HG02970 (cell line): ENCODE results near the gene CACNA1C.

Source experiments
- ATAC-seq: cut with Tn5 transposase; IDR thresholded peaks from one replicate; pipeline ENCODE4 v1.9.1; 2021; ENCODE audit warnings: mild to moderate bottlenecking, moderate library complexity, moderate number of reproducible peaks; ENCODE audit not compliant: unreplicated experiment, low FRiP score

CACNA1C gene

DNA sequence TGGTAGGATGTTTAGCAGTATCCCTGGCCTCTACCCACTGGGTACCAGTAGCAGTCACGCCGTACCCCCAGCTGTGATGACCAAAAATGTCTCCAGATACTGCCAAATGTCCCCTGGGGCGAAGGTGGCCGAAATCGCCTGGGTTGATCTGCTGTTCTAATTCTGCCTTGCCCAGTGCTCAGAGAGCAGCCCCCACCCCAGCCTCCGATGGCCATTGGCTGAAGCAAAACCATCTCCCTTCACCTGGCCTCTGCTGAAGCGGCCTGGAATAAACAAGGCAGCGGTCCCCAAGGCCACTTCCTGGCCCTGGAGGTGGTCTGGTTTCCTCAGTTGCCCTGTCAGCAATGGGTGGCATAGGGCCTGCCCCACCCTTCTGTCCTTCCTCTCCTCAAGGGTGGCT, 298.4 kb downstream of the CACNA1C start:
- no peak for ATAC-seq

DNA sequence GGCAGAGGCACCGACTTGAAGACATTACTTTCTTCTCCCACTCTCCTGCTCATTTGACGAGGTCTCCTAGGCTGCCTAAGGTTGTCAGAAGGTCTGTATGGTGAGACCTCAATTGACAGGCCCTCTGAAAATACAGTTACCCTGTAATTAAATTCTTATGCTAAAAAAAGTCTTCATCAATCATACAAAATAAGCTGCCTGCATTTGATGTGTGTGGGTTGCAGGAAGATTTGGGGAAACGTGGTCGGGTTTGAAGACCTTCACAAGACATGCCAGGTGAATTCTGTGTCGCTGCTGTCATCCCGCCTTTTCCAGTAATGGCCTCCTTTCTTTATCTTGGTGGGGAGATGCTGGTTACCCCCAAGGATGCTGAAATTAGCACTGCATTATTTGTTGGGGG, 299.4 kb downstream of the CACNA1C start:
- ATAC-seq, result no peak

DNA sequence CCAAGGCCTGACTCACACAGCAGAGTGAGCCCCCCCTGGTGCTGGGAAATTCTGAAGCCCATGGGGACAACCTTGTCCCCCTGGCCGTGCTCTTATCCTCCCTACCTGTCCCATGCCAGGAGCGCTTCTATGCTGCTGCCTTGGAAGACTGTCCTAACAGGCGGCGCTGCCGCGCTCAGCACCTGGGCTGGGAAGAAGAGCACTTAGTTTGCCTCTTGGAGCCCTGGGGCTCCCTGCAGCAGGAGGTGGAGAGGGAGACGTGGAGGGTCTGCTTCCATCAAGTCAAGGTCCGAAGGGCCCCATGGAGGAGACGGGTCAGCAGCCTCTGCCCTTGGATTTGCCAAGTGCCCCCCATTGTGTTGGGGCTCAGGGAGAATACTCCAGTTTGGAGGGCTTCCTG, 300.5 kb downstream of the CACNA1C start:
- no peak for ATAC-seq

DNA sequence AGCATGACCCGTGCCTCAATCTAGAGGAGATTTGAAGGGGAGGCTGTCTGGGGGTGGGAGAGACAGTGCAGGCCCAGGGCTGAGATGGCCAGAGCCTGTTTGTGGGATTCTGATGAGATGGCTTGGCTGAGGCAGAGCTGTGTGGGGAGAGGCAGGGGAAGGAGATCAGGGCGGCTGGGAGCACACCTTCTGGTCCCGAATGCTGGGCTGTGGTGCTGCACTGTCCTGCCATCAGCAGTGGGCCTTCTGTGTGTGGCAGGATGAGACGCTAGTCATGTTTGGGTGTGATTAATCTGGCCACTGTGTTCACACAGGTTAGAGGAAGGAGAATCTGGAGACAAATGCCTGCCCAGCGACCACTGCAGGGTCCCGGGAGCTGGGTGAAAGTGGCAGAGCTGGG, 300.9 kb downstream of the CACNA1C start:
- no peak for ATAC-seq

DNA sequence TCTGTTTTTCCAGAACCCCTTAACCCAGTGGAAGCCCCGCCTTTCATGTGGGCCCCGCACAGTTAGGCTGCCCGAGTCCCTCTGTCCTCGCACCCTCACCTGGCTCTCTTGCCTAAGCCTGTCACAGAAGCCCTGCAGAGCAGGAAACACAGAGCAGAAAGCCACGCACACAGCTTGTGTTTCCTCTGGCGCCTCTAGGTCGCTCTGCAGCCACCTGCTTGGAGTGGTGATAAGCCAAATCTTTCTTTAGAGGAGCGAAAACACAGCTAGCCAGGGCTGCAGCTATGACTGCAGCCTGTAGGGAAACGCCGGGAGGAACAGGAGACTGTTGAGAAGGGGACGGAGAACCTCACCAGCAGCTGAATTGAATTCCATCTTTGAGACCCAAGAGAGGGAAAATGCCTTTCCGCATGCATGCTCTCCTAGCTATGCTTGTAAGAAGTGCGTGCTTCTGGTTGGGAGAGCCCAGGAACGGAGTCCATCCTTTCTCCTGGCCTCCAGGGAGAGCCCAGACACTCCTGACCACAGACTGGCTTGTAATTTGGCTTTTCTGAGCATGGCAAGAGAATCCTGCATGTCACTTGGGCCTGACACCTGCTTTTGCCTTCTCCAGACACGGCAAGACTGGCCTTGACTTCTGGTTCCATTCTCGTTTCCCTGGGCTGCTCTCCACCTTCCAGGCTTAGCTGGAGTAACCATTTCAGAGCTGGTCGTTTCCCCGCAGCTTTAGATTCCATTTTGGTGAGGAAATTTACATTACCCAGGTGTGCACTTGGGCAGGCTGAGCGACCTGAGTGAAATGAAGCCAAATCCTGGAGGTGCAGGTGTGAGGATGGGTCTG, 301.6 kb downstream of the CACNA1C start:
- no peak for ATAC-seq

DNA sequence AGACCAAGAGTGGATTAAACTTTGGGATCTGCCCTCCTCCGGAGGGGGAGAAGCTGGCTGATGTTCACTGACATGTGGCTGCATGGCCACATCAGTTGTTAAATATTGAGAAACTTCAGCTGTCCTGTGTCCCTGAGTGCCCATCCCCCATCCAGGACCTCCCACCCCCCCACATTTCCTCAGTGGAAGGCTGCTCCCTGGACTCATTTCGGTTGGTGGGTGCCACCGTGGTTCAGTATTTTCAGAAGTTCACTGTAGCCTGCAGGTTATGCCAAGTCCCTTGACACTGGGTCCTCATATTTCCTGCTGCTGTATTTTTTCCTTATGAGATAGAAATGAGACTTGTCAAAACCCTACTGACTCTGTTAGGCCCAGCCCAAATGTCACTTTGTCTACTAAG, 302.4 kb downstream of the CACNA1C start:
- ATAC-seq, result no peak

DNA sequence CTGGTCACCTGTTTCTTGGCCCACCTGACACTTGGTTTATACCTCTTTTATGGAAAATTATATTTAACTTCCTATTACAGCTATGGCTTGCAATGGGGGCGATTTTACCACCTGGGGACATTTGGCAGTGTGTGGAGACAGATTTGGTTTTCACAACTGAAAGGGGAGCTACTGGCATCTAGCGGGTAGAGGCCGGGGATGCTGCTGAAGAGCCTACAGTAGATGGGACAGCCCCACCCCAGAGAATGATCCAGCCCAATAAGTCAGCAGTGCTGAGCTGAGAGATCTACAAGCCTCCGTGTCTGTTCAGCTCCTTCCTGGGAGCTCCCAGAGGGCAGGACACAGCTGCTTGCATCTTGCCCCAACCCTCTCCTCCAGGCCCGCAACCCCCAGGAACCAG, 302.8 kb downstream of the CACNA1C start:
- no peak for ATAC-seq

DNA sequence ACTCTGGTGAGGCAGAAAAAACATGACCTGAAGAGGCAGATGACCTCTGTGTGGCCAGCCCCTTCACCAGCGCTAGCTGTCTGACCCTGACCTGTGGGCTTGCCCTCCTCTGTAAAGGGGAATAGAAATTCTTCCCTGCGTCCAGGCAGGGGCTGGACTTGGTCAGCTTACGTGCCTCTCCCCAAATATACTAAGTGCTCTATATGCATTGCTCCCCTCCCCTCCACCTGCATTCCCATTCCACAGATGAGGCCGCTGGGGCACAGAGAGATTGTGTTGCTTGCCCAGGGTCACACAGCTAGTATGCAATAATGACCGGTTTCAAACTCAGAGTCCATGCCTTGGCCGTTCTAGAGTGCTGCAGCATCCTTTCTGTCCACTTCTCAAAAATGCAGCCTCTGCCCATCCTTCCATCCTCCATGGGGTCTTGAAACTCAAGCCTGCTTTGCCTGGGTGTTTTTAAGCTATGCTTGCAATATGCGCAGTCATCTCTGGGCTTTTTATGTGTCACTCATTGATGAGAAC, 303.9 kb downstream of the CACNA1C start:
- ATAC-seq, result no peak

DNA sequence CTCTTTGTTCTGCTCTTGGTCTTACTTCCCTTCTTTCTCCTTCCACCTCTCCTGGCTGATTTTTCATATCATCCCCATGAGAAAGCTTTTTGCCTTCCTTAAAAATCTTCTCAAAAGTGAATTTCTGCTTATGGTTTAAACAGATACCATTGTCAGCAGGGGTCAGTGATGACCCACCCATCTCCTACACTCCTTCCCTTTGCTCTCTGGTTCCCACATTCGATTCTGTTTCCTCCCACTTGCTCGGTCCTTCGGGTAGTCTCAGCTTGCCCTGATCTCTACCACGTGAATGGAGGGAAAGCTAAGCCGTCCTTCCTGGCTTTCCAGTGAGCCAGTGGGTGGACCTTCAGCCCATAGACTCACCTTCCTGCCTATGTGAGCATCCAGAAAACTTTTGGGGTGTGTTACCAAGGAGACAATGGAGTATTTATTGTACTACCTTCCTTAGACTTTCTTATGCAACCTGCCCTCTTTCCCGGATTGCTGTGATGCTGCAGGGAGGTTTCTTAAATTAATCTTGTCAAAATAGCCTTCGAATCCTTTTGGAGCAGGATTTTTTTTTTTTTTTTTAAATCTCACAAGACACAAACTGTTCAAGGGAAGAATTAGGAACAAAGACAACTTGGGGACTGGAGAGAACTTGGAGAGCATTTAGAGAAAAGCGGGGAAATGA, 306.3 kb downstream of the CACNA1C start:
- no peak for ATAC-seq

DNA sequence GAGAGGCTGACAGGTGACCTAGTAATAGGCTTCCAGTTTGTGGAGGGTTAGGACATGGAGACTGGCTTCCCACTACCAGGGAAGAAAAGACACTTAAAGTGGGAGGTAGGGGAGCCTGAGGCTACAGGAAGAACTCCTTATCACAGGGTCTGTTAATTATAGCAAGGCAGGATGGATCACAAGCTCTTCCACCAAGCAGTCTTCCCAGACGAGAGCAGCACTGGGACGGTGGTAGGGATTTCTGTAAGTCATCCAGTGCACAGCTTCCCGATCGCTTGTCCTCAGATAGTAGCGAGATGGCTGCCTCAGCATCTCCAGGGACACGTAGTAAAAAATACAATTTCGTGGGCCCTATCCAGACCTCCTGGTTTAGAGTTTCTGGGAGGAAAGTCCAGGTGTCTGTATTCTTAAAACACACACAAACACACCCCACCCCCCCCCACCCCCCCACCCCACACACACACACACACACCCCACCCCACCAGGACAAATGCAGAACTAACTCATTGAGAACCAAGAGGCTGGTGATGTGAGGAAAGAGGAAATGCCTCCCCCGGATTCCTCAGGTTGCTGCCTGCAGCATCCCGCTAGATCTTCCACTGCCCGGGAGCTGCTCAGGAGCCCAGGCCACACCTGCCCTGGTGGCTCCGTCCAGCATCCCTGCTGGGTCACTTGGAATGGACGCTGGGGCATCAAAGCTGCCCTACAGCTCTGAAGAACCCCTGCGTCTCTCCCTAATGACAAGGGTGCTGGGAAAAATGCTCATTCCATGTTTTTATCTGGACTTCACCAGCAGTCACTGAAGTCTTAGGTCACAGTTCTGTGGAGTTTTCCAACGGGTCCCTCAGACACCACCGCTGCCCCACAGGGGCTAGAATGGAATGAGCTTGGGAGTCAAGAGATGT, 307.2 kb downstream of the CACNA1C start:
- no peak for ATAC-seq

DNA sequence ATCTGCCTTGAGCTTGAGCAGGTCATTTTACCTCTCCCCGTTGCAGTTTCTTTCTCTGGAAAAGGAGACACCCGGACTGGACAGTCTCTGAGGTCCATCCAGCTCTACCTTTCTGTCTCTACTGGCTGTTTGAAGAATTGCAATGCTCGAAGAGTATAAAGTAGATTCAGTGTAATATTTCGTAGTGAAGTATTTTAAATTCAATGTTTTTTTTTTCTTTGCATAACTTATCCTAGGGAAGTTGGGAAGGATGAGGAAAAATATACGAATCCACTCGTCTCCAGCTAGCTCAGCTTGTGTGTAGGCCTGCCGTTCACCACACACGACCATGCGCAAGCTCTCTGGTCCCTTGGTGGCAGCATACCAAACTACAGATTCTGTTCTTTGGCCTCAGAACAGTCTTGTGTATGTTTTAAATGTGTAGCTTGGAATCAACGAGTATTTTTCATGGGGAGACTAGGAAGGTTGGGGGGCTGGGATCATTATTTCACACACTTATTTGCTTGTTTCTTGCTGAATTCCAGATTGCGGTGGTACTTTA, 307.9 kb downstream of the CACNA1C start:
- ATAC-seq, result no peak

DNA sequence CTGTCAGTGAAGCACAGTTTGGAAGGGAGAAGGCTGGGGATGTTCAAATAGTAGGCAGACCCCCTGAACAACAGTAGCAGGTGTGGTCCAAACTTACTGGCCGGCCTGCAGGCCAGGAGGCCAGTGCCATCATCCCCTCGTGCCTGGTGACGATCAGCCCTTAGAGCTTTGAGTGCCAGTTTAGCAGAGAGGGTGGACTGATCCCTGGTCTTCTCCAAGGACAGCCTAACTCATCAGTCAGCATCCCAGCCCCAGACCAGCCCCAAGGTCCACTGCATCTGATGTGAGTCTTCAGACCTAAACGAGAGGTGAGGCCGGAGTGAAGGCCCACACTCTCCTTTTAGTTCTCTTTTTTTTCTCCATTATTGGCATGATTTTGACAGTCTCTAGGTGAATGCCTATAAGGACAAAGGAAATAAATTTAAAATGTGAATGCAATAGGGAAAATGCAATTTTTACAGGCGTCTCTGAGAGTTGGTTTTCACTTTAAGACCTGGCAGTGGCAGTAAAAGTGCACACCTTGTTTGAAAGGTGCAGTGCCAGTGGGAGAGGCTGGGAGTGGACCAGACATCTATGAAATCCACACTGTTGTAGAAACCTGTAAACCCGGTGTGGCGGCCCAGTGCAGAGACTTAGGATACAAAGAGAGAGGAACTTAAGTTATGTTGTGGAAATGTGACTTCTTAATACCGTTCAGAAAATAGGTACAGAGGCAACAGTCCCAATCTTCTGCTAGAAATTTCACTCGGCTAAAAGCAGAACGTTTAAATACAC, 311.2 kb downstream of the CACNA1C start:
- ATAC-seq, result no peak

DNA sequence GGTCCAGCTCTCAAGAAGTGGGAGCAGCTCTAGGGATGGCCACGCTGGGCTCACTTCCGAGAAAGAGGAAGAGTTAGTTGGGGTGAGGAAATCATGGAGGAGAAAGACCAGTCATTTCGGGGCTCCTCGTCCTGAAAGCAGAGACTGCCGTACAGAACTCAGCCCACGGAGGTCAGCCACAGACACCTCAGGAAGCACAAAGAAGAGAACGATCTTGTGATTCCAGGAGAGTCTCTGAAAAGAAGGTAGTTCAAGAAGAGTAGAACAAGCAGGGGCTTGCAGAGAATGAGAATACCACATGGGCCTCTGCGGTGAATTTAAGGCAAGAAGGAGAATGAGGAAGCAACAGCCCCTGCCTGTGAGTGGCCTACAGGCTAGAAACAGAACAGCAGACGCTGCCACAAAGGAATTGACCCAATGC, 311.9 kb downstream of the CACNA1C start:
- no peak for ATAC-seq

DNA sequence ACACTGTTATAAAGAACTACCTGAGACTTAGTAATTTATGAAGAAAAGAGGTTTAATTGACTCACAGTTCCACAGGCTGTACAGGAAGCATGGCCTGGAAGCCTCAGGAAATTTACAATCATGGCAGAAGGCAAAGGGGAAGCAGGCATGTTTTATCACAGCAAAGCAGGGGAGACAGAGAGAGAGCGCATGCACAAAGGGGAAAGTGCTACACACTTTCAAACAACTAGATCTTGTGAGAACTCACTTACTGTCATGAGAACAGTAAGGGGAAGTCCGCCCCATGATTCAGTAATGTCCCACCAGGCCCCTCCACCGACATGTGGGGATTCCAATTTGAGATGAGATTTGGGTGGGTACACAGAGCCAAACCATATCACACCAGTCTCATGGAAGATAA, 313.9 kb downstream of the CACNA1C start:
- ATAC-seq, result no peak

DNA sequence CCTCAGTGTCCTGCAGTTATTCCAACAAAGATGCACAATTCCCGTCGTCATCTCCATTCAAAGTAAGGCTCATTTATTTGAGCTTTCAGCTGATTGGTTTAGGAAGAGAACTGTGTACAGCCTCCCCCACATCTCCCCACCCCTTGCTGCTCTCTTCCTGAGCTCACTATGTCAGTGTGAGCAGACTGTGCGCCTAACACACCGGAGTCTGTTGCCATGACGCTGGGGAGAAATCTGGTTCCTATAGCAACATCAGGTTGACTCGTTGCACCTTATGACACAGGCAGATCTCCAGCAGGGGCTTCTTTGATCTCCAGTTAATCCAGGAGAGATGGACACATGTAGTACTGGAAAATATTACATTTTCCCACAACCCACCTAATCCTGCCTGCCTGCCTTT, 319.4 kb downstream of the CACNA1C start:
- no peak for ATAC-seq

DNA sequence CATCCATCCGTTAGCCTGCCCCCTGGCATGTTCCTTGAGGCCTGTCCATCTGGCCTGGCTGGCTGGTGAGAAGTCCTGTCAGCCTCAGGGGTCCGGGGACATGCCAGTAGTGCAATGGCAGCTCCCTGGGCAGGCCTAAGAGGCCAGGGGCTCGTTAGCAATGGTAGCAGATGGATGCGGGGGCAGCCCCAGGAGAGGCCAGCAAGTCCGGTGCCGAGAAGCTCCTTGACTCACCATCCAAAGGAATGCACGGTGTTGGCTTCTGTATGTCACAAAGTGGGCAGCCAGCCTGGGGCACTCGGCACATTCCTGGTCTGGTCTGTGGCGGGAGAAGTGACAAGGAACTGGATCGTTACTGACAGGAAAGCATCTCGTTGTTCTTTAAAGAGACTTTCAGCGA, 319.9 kb downstream of the CACNA1C start:
- ATAC-seq, result no peak

DNA sequence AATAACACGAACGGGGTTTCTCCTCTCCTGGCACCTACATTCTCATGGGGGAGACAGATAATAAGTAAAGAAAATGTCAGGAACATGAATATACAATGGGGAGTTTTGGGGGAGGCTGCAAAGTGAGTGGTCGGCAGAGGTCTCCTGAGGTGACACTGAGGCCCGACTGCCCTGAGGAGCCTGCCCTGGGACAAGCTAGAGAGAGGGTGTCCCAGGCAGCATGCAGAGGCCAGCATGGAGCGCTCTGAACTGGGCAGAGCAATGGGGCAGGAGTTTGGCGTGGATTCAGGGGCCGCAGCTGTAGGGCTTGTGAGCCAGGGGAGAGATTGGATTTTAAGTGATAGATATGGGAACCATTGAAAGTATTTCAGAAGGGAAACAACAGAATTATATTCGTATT, 320.5 kb downstream of the CACNA1C start:
- ATAC-seq, result no peak

DNA sequence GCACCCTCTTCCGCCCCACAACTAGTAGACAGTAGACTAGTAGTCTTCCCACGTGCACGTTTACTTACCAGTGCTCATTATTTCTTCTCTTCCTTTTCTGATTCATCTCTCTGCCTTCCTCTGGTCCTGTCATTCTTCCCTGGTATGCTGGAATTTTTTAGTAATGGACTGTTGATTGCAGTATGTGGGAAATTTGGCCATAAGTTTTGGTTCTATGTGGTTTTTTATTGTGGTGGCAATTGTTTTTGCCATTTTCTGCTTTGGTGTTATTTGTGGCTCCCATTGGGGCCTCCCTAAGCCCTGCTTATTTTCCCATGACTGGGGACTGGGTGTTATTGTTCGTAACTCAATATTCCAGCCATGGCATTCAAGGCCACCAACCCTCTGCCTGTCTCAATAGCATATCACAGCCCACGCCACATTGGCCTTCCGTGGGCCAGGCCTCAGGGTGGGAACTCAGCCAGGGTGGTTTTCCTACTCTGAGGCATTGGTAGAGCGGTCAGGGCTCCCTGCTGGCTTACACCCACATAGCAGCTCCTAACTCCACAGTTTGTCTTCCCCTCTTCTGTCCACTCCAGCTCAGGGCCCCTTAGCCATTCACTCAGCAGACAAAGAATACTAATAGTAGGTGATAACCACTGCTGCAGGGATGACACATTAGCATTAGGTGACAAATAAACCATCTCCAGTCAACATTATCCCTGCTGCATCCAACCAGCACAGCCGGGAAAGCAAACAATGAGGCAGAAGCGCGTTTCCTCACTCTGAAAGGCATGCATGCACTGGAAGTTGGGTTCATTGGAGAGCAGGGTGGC, 321.5 kb downstream of the CACNA1C start:
- no peak for ATAC-seq

DNA sequence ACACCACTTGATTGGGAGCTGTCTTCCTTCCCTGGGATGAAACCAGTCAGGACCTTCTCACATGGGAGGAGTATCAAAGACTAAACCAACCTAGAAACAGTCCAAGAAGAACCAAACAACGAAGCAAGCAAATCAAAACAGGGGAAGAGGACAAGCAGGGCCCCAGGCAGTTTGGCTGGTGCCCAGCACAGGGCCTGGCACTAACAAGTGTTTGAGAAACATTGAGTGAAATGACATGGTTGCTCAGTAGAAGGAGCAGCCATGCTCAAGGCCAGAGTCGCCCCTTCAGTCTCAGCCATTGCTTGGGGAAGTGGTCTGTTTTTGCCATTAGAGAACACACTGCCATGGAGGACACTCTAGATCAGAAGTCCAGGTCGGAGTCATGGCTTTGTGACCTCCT, 323.1 kb downstream of the CACNA1C start:
- ATAC-seq, result no peak
